Raji (cell line): Measurements from ENCODE around the gene PPP2R5A.

Experiments
- POLR2A ChIP-seq: IDR thresholded peaks from 2 replicates; pipeline ENCODE4 v1.6.1; 2011; ENCODE audit warnings: low read depth, low read length, control low read depth; ENCODE audit not compliant: insufficient read depth

The PPP2R5A gene

GRCh38 chr1:212359794-212360479 is 74.7 kb downstream of the PPP2R5A start:
- TF ChIP-seq POLR2A: no peak

- TF ChIP-seq POLR2A: no peak
These were observed 79.8 kb downstream of the PPP2R5A start for GRCh38 chr1:212364985-212365384.

GRCh38 chr1:212366901-212367300 is 81.7 kb downstream of the PPP2R5A start:
- no peak for TF ChIP-seq POLR2A

- no peak for TF ChIP-seq POLR2A
These were observed 82.4 kb downstream of the PPP2R5A start for GRCh38 chr1:212367474-212368072.

GRCh38 chr1:212368073-212368484 is 82.9 kb downstream of the PPP2R5A start:
- no peak for TF ChIP-seq POLR2A

GRCh38 chr1:212375986-212376385 is 90.8 kb downstream of the PPP2R5A start:
- no peak for TF ChIP-seq POLR2A

GRCh38 chr1:212377644-212378043 is 92.4 kb downstream of the PPP2R5A start:
- no peak for TF ChIP-seq POLR2A

- no peak for TF ChIP-seq POLR2A
These were observed 94.2 kb downstream of the PPP2R5A start for GRCh38 chr1:212379366-212379765.

- TF ChIP-seq POLR2A: no peak
These were observed 96.3 kb downstream of the PPP2R5A start for GRCh38 chr1:212381397-212382035.

- TF ChIP-seq POLR2A: no peak
These were observed 100.8 kb downstream of the PPP2R5A start for GRCh38 chr1:212386029-212386428.

- no peak for TF ChIP-seq POLR2A
These were observed 103.9 kb downstream of the PPP2R5A start for GRCh38 chr1:212388985-212389716.

- TF ChIP-seq POLR2A: no peak
These were observed 111.4 kb downstream of the PPP2R5A start for GRCh38 chr1:212396638-212397037.

- no peak for TF ChIP-seq POLR2A
These were observed 112.0 kb downstream of the PPP2R5A start for GRCh38 chr1:212397171-212397570.

- TF ChIP-seq POLR2A: no peak
These were observed 115.8 kb downstream of the PPP2R5A start for GRCh38 chr1:212401042-212401441.

GRCh38 chr1:212401838-212402582 is 116.8 kb downstream of the PPP2R5A start:
- TF ChIP-seq POLR2A: no peak
